HL-60 (cell line): ENCODE data around the gene RNF111.

Source experiments
- POLR2AphosphoS5 ChIP-seq: IDR thresholded peaks from 2 replicates; pipeline ENCODE4 v1.6.1; 2012; ENCODE audit warnings: low read depth
- TF ChIP-seq, protein P1 (sequence below): IDR thresholded peaks from one replicate; pipeline ENCODE4 v1.5.1; 2011; ENCODE audit warnings: low read length, control low read depth, inconsistent platforms; ENCODE audit not compliant: insufficient read depth
- TF ChIP-seq, protein P2 (sequence below): IDR thresholded peaks from 2 replicates; pipeline ENCODE4 v1.6.1; 2012; ENCODE audit warnings: low read depth; ENCODE audit not compliant: insufficient replicate concordance

DNA sequence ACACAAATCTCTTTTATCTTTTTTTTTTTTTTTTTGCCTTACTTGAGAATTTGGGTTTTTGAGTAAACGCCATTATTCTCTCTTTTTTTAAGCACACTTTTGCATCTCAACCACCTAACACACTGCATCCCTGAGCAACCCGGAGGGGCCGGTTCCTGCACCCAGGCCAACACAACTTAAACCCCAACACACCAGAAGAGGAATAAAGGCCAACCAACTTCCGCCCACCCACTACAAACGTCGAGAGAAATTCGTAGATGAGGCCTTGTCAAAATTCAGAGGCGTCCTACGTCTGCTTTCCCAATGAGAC lies 117.1 kb downstream of the RNF111 start:
- TF ChIP-seq, protein P1, sequence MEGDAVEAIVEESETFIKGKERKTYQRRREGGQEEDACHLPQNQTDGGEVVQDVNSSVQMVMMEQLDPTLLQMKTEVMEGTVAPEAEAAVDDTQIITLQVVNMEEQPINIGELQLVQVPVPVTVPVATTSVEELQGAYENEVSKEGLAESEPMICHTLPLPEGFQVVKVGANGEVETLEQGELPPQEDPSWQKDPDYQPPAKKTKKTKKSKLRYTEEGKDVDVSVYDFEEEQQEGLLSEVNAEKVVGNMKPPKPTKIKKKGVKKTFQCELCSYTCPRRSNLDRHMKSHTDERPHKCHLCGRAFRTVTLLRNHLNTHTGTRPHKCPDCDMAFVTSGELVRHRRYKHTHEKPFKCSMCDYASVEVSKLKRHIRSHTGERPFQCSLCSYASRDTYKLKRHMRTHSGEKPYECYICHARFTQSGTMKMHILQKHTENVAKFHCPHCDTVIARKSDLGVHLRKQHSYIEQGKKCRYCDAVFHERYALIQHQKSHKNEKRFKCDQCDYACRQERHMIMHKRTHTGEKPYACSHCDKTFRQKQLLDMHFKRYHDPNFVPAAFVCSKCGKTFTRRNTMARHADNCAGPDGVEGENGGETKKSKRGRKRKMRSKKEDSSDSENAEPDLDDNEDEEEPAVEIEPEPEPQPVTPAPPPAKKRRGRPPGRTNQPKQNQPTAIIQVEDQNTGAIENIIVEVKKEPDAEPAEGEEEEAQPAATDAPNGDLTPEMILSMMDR: no peak
- TF ChIP-seq POLR2AphosphoS5: no peak
- TF ChIP-seq, protein P2, sequence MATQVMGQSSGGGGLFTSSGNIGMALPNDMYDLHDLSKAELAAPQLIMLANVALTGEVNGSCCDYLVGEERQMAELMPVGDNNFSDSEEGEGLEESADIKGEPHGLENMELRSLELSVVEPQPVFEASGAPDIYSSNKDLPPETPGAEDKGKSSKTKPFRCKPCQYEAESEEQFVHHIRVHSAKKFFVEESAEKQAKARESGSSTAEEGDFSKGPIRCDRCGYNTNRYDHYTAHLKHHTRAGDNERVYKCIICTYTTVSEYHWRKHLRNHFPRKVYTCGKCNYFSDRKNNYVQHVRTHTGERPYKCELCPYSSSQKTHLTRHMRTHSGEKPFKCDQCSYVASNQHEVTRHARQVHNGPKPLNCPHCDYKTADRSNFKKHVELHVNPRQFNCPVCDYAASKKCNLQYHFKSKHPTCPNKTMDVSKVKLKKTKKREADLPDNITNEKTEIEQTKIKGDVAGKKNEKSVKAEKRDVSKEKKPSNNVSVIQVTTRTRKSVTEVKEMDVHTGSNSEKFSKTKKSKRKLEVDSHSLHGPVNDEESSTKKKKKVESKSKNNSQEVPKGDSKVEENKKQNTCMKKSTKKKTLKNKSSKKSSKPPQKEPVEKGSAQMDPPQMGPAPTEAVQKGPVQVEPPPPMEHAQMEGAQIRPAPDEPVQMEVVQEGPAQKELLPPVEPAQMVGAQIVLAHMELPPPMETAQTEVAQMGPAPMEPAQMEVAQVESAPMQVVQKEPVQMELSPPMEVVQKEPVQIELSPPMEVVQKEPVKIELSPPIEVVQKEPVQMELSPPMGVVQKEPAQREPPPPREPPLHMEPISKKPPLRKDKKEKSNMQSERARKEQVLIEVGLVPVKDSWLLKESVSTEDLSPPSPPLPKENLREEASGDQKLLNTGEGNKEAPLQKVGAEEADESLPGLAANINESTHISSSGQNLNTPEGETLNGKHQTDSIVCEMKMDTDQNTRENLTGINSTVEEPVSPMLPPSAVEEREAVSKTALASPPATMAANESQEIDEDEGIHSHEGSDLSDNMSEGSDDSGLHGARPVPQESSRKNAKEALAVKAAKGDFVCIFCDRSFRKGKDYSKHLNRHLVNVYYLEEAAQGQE: no peak
